GM12878 (cell line): ENCODE measurements around the gene ANK3. TPM values are rescaled to one million over a fixed set of nuclear protein-coding genes. Genes with fewer than 3 reads are reported as not detected.

Experiments used
- ASH2L ChIP-seq: fragments of 300-600, 200-600 bp; sonication (generic); IDR thresholded peaks from 2 replicates; pipeline ENCODE4 v1.6.1; 2017; ENCODE audit warnings: low read depth, mild to moderate bottlenecking, borderline replicate concordance
- ATF7 ChIP-seq: fragments of 450-650 bp; IDR thresholded peaks from 2 replicates; pipeline ENCODE4 v1.6.1; 2016; ENCODE audit warnings: low read depth, mild to moderate bottlenecking
- BACH1 ChIP-seq: fragments of 450-650 bp; IDR thresholded peaks from 2 replicates; pipeline ENCODE4 v1.6.1; 2017; ENCODE audit warnings: mild to moderate bottlenecking, borderline replicate concordance
- BCL3 ChIP-seq: IDR thresholded peaks from 2 replicates; pipeline ENCODE4 v1.6.1; 2011; ENCODE audit warnings: borderline replicate concordance, low read depth, mild to moderate bottlenecking, moderate library complexity, low read length; ENCODE audit not compliant: insufficient read depth, poor library complexity, severe bottlenecking
- BRCA1 ChIP-seq: IDR thresholded peaks from 2 replicates; pipeline ENCODE4 v1.6.1; 2011; ENCODE audit warnings: low read depth, low read length, improper control_type of control experiment
- EGR1 ChIP-seq, 2 experiments: IDR thresholded peaks; 1 replicate in 1 of 2; 2 replicates in 1 of 2; pipeline ENCODE4 v1.6.1; 2011 to 2012; ENCODE audit warnings: low read depth in 2 of 2, low read length in 2 of 2, borderline replicate concordance in 1 of 2, mild to moderate bottlenecking in 1 of 2, moderate library complexity in 1 of 2
- EP300 ChIP-seq, 2 experiments: fragments of 150-350 bp in 1 of 2; IDR thresholded peaks; 2 replicates each; pipeline ENCODE4 v1.6.1; 2011 to 2012; ENCODE audit warnings: low read depth in 2 of 2, low read length in 2 of 2, borderline replicate concordance in 1 of 2, improper control_type of control experiment in 1 of 2, inconsistent platforms in 1 of 2; ENCODE audit not compliant: control insufficient read depth in 1 of 2
- HCFC1 ChIP-seq: fragments of 150-350 bp; IDR thresholded peaks from 2 replicates; pipeline ENCODE4 v1.6.1; 2014; ENCODE audit warnings: low read length
- JUNB ChIP-seq: IDR thresholded peaks from 2 replicates; pipeline ENCODE4 v1.6.1; 2016; ENCODE audit warnings: antibody characterized with exemption, mild to moderate bottlenecking
- LARP7 ChIP-seq: fragments of 450-650 bp; IDR thresholded peaks from 2 replicates; pipeline ENCODE4 v1.6.1; 2017; ENCODE audit warnings: mild to moderate bottlenecking
- MTA2 ChIP-seq: fragments of 450-650 bp; IDR thresholded peaks from 2 replicates; pipeline ENCODE4 v1.6.1; 2016; ENCODE audit warnings: low read depth, mild to moderate bottlenecking, moderate library complexity
- MYC ChIP-seq: IDR thresholded peaks from 2 replicates; pipeline ENCODE4 v1.6.1; 2011; ENCODE audit warnings: mild to moderate bottlenecking, low read length, moderate library complexity, inconsistent platforms; ENCODE audit not compliant: insufficient read depth, insufficient replicate concordance, insufficient read length, severe bottlenecking
- NFXL1 ChIP-seq: fragments of 450-650 bp; IDR thresholded peaks from 2 replicates; pipeline ENCODE4 v1.6.1; 2017; ENCODE audit warnings: antibody characterized with exemption, mild to moderate bottlenecking, borderline replicate concordance
- NFYB ChIP-seq: IDR thresholded peaks from 2 replicates; pipeline ENCODE4 v1.6.1; 2011; ENCODE audit warnings: low read depth, mild to moderate bottlenecking, low read length, improper control_type of control experiment, moderate library complexity; ENCODE audit not compliant: insufficient read depth
- RBBP5 ChIP-seq: fragments of 200-600 bp; sonication (generic); conservative IDR thresholded peaks from 2 replicates; pipeline ENCODE4 v1.6.1; 2016
- REST ChIP-seq: IDR thresholded peaks from 2 replicates; pipeline ENCODE4 v1.6.1; 2012; ENCODE audit warnings: mild to moderate bottlenecking, low read depth, low read length
- RUNX3 ChIP-seq: IDR thresholded peaks from 2 replicates; pipeline ENCODE4 v1.6.1; 2012; ENCODE audit warnings: low read length, inconsistent platforms
- SMAD1 ChIP-seq: fragments of 450-650 bp; IDR thresholded peaks from 2 replicates; pipeline ENCODE4 v1.6.1; 2018; ENCODE audit warnings: mild to moderate bottlenecking, low read depth; ENCODE audit not compliant: partially characterized antibody
- SPI1 ChIP-seq: IDR thresholded peaks from 2 replicates; pipeline ENCODE4 v1.6.1; 2011; ENCODE audit warnings: low read depth, mild to moderate bottlenecking, low read length, moderate library complexity, borderline replicate concordance; ENCODE audit not compliant: insufficient read depth
- STAT1 ChIP-seq: fragments of 450-650 bp; conservative IDR thresholded peaks from 2 replicates; pipeline ENCODE4 v1.6.1; 2014; ENCODE audit warnings: antibody characterized with exemption, mild to moderate bottlenecking
- TBL1XR1 ChIP-seq: IDR thresholded peaks from 2 replicates; pipeline ENCODE4 v1.6.1; 2012; ENCODE audit warnings: low read depth, low read length, improper control_type of control experiment
- YBX1 ChIP-seq: fragments of 450-650 bp; IDR thresholded peaks from 2 replicates; pipeline ENCODE4 v1.6.1; 2016; ENCODE audit warnings: antibody characterized with exemption
- polyA plus RNA-seq, 11 experiments: library from polyadenylated mRNA; depleted of rRNA in 4 of 11; unstranded in 6 of 11; stranded (reverse) in 5 of 11; fragments of >200 nt; fragmentation: Nextera tagmentation in 4 of 11; fragmentation: Illumina TruSeq in 1 of 11; extraction: Ambion mirVana in 4 of 11; extraction: Trizol in 1 of 11; gene quantifications; 1 replicate in 1 of 11; 2 replicates in 10 of 11; pipeline versions ENCODE4 v1.2.1 to v1.2.3, GENCODE V29; 2011 to 2016; ENCODE audit warnings: inconsistent platforms in 2 of 11, missing spikeins in 2 of 11, low read depth in 1 of 11
- total RNA-seq, 4 experiments: library from RNA; depleted of rRNA in 3 of 4; stranded (reverse); fragments of >200 nt in 3 of 4; fragmentation: Illumina TruSeq in 1 of 4; extraction: Trizol in 1 of 4; gene quantifications; 2 replicates each; pipeline versions ENCODE4 v1.2.1 to v1.2.3, GENCODE V29; 2013 to 2021
- TF ChIP-seq, protein P1 (sequence below): fragments of 450-650 bp; IDR thresholded peaks from 2 replicates; pipeline ENCODE4 v1.6.1; 2017; ENCODE audit warnings: low read depth, mild to moderate bottlenecking, moderate library complexity
- TF ChIP-seq, protein P2 (sequence below): fragments of 450-650 bp; IDR thresholded peaks from 2 replicates; pipeline ENCODE4 v1.6.1; 2017; ENCODE audit warnings: borderline replicate concordance

Gene ANK3
- total and polyA plus RNA-seq, 10 of the 15 experiments (the other 5 are each of a cell fraction or from before 2014, with no cell fraction given), result 0.06 to 0.82 (median 0.20) TPM; not detected in 2

DNA sequence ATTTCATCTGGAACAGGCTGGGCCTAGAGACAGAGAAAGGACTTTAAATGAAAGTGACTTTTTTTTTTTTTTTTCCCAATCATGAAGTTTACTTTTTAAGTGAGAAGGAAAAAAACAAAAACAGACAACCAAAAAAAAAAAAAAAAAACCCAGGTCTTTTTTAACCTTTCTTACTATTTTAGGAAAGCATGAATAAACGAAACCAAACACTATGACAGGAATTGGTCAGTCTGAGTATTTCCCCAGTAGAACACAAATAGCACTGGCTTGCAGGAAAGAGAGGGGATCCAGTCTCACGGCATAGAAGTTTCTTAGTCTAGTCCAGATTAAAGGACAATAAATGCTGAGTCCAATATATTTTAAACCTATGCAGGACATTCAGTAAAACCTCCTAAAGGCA is 302.8 kb downstream of the ANK3 start (continued):
- TF ChIP-seq EGR1 (IDR thresholded peaks at IDR 0.05; ENCODE audit: borderline replicate concordance in 1 of 2, low read depth in 2 of 2, low read length in 2 of 2), result no peak
- no peak for TF ChIP-seq SPI1
- peak in 1 of 2 experiments; percentile 40; a peak in 1 of 4 replicates for TF ChIP-seq EP300 (IDR thresholded peaks at IDR 0.05; ENCODE audit: borderline replicate concordance in 1 of 2, control insufficient read depth in 1 of 2, low read depth in 2 of 2, low read length in 2 of 2)
- TF ChIP-seq ASH2L, result no peak
- peak; percentile 80 for TF ChIP-seq JUNB
- no peak for TF ChIP-seq BACH1
- TF ChIP-seq NFYB, result no peak
- no peak for TF ChIP-seq ATF7
- peak; percentile 58 for TF ChIP-seq TBL1XR1
- no peak for TF ChIP-seq REST
- TF ChIP-seq, protein P1, sequence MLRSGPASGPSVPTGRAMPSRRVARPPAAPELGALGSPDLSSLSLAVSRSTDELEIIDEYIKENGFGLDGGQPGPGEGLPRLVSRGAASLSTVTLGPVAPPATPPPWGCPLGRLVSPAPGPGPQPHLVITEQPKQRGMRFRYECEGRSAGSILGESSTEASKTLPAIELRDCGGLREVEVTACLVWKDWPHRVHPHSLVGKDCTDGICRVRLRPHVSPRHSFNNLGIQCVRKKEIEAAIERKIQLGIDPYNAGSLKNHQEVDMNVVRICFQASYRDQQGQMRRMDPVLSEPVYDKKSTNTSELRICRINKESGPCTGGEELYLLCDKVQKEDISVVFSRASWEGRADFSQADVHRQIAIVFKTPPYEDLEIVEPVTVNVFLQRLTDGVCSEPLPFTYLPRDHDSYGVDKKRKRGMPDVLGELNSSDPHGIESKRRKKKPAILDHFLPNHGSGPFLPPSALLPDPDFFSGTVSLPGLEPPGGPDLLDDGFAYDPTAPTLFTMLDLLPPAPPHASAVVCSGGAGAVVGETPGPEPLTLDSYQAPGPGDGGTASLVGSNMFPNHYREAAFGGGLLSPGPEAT, result no peak
- peak; percentile 92 for TF ChIP-seq RUNX3
- peak; percentile 69 for TF ChIP-seq BCL3
- TF ChIP-seq LARP7, result no peak
- TF ChIP-seq RBBP5, result no peak
- no peak for TF ChIP-seq NFXL1
- TF ChIP-seq STAT1, result no peak
- TF ChIP-seq BRCA1, result no peak
- peak; percentile 31; the same call in 1 of the 2 replicates for TF ChIP-seq MTA2
- TF ChIP-seq, protein P2, sequence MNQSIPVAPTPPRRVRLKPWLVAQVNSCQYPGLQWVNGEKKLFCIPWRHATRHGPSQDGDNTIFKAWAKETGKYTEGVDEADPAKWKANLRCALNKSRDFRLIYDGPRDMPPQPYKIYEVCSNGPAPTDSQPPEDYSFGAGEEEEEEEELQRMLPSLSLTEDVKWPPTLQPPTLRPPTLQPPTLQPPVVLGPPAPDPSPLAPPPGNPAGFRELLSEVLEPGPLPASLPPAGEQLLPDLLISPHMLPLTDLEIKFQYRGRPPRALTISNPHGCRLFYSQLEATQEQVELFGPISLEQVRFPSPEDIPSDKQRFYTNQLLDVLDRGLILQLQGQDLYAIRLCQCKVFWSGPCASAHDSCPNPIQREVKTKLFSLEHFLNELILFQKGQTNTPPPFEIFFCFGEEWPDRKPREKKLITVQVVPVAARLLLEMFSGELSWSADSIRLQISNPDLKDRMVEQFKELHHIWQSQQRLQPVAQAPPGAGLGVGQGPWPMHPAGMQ, result no peak
- no peak for TF ChIP-seq YBX1
- no peak for TF ChIP-seq HCFC1
- no peak for TF ChIP-seq MYC
- no peak for TF ChIP-seq SMAD1
